Activated naive CD4-positive, alpha-beta T cell treated with anti-CD3 and anti-CD28 coated beads, Interleukin-2, amount 10 ng/mL, durations not matched to agents 7 days and 5 days (primary cell): Measurements from ENCODE around the gene CDC34.

ENCODE experiments used
- CTCF ChIA-PET: fragments of 350-600 bp; sonication (Branson Sonifier 250); formaldehyde crosslinking; loops from one replicate; lab custom pipeline; 2021; ENCODE audit warnings: antibody characterized with exemption; lab: Charles Lee
- DNase-seq: peaks from one replicate; pipeline ENCODE4 v3.0.0-alpha.2; 2020
- H3K27ac Mint-ChIP-seq: one replicate; pipeline ENCODE4 v1.8.0; 2021; ENCODE audit warnings: mild to moderate bottlenecking, moderate library complexity, mixed read lengths
- H3K27me3 Mint-ChIP-seq: one replicate; pipeline ENCODE4 v1.8.0; 2021; ENCODE audit warnings: mild to moderate bottlenecking, mixed read lengths
- H3K36me3 Mint-ChIP-seq: one replicate; pipeline ENCODE4 v1.8.0; 2021; ENCODE audit warnings: mixed read lengths
- H3K4me1 Mint-ChIP-seq: one replicate; pipeline ENCODE4 v1.8.0; 2021; ENCODE audit warnings: mixed read lengths
- H3K4me3 Mint-ChIP-seq: one replicate; pipeline ENCODE4 v1.8.0; 2021; ENCODE audit warnings: mild to moderate bottlenecking, moderate library complexity, mixed read lengths
- H3K9me3 Mint-ChIP-seq: one replicate; pipeline ENCODE4 v1.8.0; 2021; ENCODE audit warnings: mixed read lengths

The CDC34 gene

GRCh38 chr19:494171-495080 lies 37.1 kb upstream of the CDC34 start:
- Mint-ChIP-seq H3K4me3 (no peak overlapping the region), H3K4me1 (peaks cover 21% of the 10 kb centered on the region), H3K27ac (no peak overlapping the region), H3K36me3 (no peaks in the 10 kb centered on the region), H3K27me3 (peaks cover 50% of the 10 kb centered on the region), H3K9me3 (peaks cover 7% of the 10 kb centered on the region)
- DNase-seq = no peak
- CTCF ChIA-PET = interaction anchor here (2.7 kb wide), 1 partner anchor 11 kb away, joined by 18 read pairs; no protein-coding TSS in a partner anchor

- Mint-ChIP-seq H3K9me3 (peaks cover 7% of the 10 kb centered on the region), H3K4me3 (no peak overlapping the region), H3K27me3 (peaks cover 57% of the 10 kb centered on the region), H3K4me1 (peaks cover 15% of the 10 kb centered on the region), H3K36me3 (no peaks in the 10 kb centered on the region), H3K27ac (no peak overlapping the region)
- no peak for DNase-seq
- CTCF ChIA-PET = interaction anchor here (0.6 to 2.7 kb wide), 4 partner anchors 10 to 34 kb away, joined by 3 to 18 read pairs (median 7); no protein-coding TSS in a partner anchor
Observed at GRCh38 chr19:495081-495401, 36.5 kb upstream of the CDC34 start.

- peak; percentile 63 for DNase-seq
- Mint-ChIP-seq H3K27me3 (peaks cover 62% of the 10 kb centered on the region), H3K27ac (no peak overlapping the region), H3K36me3 (no peaks in the 10 kb centered on the region), H3K9me3 (peaks cover 7% of the 10 kb centered on the region), H3K4me3 (no peak overlapping the region), H3K4me1 (peaks cover 9% of the 10 kb centered on the region)
- CTCF ChIA-PET = interaction anchor here (0.6 to 2.7 kb wide), 4 partner anchors 10 to 34 kb away, joined by 3 to 18 read pairs (median 7); no protein-coding TSS in a partner anchor
Observed at GRCh38 chr19:495402-496111, 36.0 kb upstream of the CDC34 start.

GRCh38 chr19:496112-496665 lies 35.4 kb upstream of the CDC34 start, which contains the start of gene MADCAM1:
TSS of gene MADCAM1 (plus strand) at chr19:496486. CDS start at chr19:496500, 14 bp downstream.
- CTCF ChIA-PET = interaction anchor here (0.8 to 2.7 kb wide), 3 partner anchors 9 to 33 kb away, joined by 3 to 18 read pairs (median 11); no protein-coding TSS in a partner anchor
- Mint-ChIP-seq H3K4me3 (no peak within 1 kb of the TSS), H3K9me3 (peaks cover 7% of the 10 kb centered on the region), H3K27me3 (peaks cover 64% of the 10 kb centered on the region), H3K4me1 (peaks cover 9% of the 10 kb centered on the region), H3K36me3 (no peaks in the 10 kb centered on the region), H3K27ac (no peak within 1 kb of the TSS)
- no peak for DNase-seq

GRCh38 chr19:496986-497385 lies 34.6 kb upstream of the CDC34 start:
- DNase-seq = no peak

GRCh38 chr19:497491-497868 lies 34.1 kb upstream of the CDC34 start:
- H3K4me1 Mint-ChIP-seq = peaks cover 11% of the 10 kb centered on the region
- no peak overlapping the region for H3K4me3 Mint-ChIP-seq
- peaks cover 68% of the 10 kb centered on the region for H3K27me3 Mint-ChIP-seq
- no peaks in the 10 kb centered on the region for H3K36me3 Mint-ChIP-seq
- no peak for DNase-seq
- peaks cover 8% of the 10 kb centered on the region for H3K9me3 Mint-ChIP-seq
- CTCF ChIA-PET = interaction anchor here (0.6 kb wide), 1 partner anchor 214 kb away, joined by 3 read pairs; no protein-coding TSS in a partner anchor
- H3K27ac Mint-ChIP-seq = no peak overlapping the region

More at GRCh38 chr19:496986-497385, 34.6 kb upstream of the CDC34 start:
- Mint-ChIP-seq H3K9me3 (peaks cover 7% of the 10 kb centered on the region), H3K4me3 (no peak overlapping the region), H3K27ac (no peak overlapping the region), H3K36me3 (no peaks in the 10 kb centered on the region), H3K4me1 (peaks cover 9% of the 10 kb centered on the region), H3K27me3 (peaks cover 67% of the 10 kb centered on the region)
- CTCF ChIA-PET = no interaction called here

- Mint-ChIP-seq H3K4me3 (no peak overlapping the region), H3K9me3 (peaks cover 8% of the 10 kb centered on the region), H3K36me3 (no peaks in the 10 kb centered on the region), H3K4me1 (peaks cover 16% of the 10 kb centered on the region), H3K27me3 (peaks cover 68% of the 10 kb centered on the region), H3K27ac (no peak overlapping the region)
- CTCF ChIA-PET = interaction anchor here (0.6 kb wide), 1 partner anchor 214 kb away, joined by 3 read pairs; no protein-coding TSS in a partner anchor
- DNase-seq = no peak
Observed at GRCh38 chr19:497869-498510, 33.6 kb upstream of the CDC34 start.

- Mint-ChIP-seq H3K4me1 (peaks cover 17% of the 10 kb centered on the region), H3K27ac (no peak overlapping the region), H3K9me3 (peaks cover 7% of the 10 kb centered on the region), H3K36me3 (no peaks in the 10 kb centered on the region), H3K4me3 (no peak overlapping the region), H3K27me3 (peaks cover 68% of the 10 kb centered on the region)
- no peak for DNase-seq
- CTCF ChIA-PET = no interaction called here
Observed at GRCh38 chr19:498511-498891, 33.1 kb upstream of the CDC34 start.

GRCh38 chr19:498977-499623 lies 32.5 kb upstream of the CDC34 start:
- Mint-ChIP-seq H3K27ac (no peak overlapping the region), H3K4me3 (no peak overlapping the region), H3K4me1 (peaks cover 14% of the 10 kb centered on the region), H3K36me3 (no peaks in the 10 kb centered on the region), H3K27me3 (peaks cover 64% of the 10 kb centered on the region), H3K9me3 (peaks cover 3% of the 10 kb centered on the region)
- no peak for DNase-seq
- CTCF ChIA-PET = no interaction called here

GRCh38 chr19:501646-502045 lies 29.9 kb upstream of the CDC34 start:
- H3K27ac Mint-ChIP-seq = no peak overlapping the region
- peaks cover 43% of the 10 kb centered on the region for H3K27me3 Mint-ChIP-seq
- H3K4me3 Mint-ChIP-seq = no peak overlapping the region
- DNase-seq = no peak
- no peaks in the 10 kb centered on the region for H3K36me3 Mint-ChIP-seq
- H3K9me3 Mint-ChIP-seq = peaks cover 3% of the 10 kb centered on the region
- H3K4me1 Mint-ChIP-seq = peaks cover 24% of the 10 kb centered on the region
- CTCF ChIA-PET = no interaction called here

GRCh38 chr19:504616-505015 lies 26.9 kb upstream of the CDC34 start:
- Mint-ChIP-seq H3K9me3 (peaks cover 3% of the 10 kb centered on the region), H3K27me3 (peaks cover 16% of the 10 kb centered on the region), H3K4me3 (no peak overlapping the region), H3K4me1 (peaks cover 37% of the 10 kb centered on the region), H3K27ac (no peak overlapping the region), H3K36me3 (peaks cover 4% of the 10 kb centered on the region)
- no peak for DNase-seq
- CTCF ChIA-PET = interaction anchor here (0.8 to 3.5 kb wide), 2 partner anchors 10 to 14 kb away, joined by 3 to 18 read pairs; partner anchors contain the start of gene MADCAM1

- Mint-ChIP-seq H3K27me3 (peaks cover 4% of the 10 kb centered on the region), H3K27ac (peak overlapping the region; percentile 98), H3K4me1 (peaks cover 51% of the 10 kb centered on the region), H3K4me3 (peak overlapping the region; percentile 90), H3K36me3 (peaks cover 7% of the 10 kb centered on the region), H3K9me3 (peaks cover 3% of the 10 kb centered on the region)
- CTCF ChIA-PET = interaction anchor here (0.7 to 3.5 kb wide), 9 partner anchors 12 to 211 kb away, joined by 3 to 18 read pairs (median 4); partner anchors contain the start of genes CDC34 and MADCAM1
- peak; percentile 96 for DNase-seq
Observed at GRCh38 chr19:506404-507285, 24.9 kb upstream of the CDC34 start.
